Lung (tissue), 16 donors: ENCODE measurements around the gene ZFP36L2. TPM values are rescaled to one million over a fixed set of nuclear protein-coding genes. Genes with fewer than 3 reads are reported as not detected.

ENCODE experiments used
- ATAC-seq: fragments of 200-7000 bp; cut with Tn5 transposase; one replicate; pipeline ENCODE4 v1.9.1; 2020; ENCODE audit warnings: moderate number of reproducible peaks; ENCODE audit not compliant: insufficient read depth, low FRiP score
- DNase-seq, 3 donors: peaks; one replicate each; pipeline ENCODE4 v3.0.0-alpha.2; 2013 to 2017
- H3K27ac ChIP-seq, 2 donors: one replicate each; pipeline ENCODE4 v1.5.1; 2013; ENCODE audit warnings: mild to moderate bottlenecking in 2 of 2, moderate library complexity in 2 of 2, control low read depth in 1 of 2, inconsistent platforms in 1 of 2, low read depth in 1 of 2, low read length in 1 of 2
- H3K27me3 ChIP-seq, 3 donors: one replicate each; pipeline ENCODE4 v1.5.1; 2013; ENCODE audit warnings: low read length in 2 of 3; ENCODE audit not compliant: control insufficient read depth in 3 of 3, insufficient read depth in 3 of 3
- H3K36me3 ChIP-seq, 4 donors: one replicate each; pipeline ENCODE4 v1.5.1; 2013; ENCODE audit warnings: low read length in 4 of 4, mild to moderate bottlenecking in 1 of 4, moderate library complexity in 1 of 4; ENCODE audit not compliant: control insufficient read depth in 4 of 4, insufficient read depth in 4 of 4
- H3K4me1 ChIP-seq, 5 donors: one replicate each; pipeline ENCODE4 v1.5.1; 2013; ENCODE audit warnings: low read length in 5 of 5, mild to moderate bottlenecking in 2 of 5, moderate library complexity in 1 of 5; ENCODE audit not compliant: control insufficient read depth in 5 of 5, insufficient read depth in 5 of 5
- H3K4me3 ChIP-seq: one replicate; pipeline ENCODE4 v1.5.1; 2013; ENCODE audit warnings: mild to moderate bottlenecking, control low read depth, moderate library complexity
- H3K9ac ChIP-seq, 2 donors: one replicate each; pipeline ENCODE4 v1.5.1; 2013; ENCODE audit warnings: low read length in 2 of 2, control low read depth in 1 of 2; ENCODE audit not compliant: insufficient read depth in 1 of 2
- H3K9me3 ChIP-seq, 4 donors: one replicate each; pipeline ENCODE4 v1.5.1; 2013; ENCODE audit warnings: low read length in 3 of 4, mild to moderate bottlenecking in 1 of 4, moderate library complexity in 1 of 4; ENCODE audit not compliant: control insufficient read depth in 4 of 4, insufficient read depth in 3 of 4
- WGBS, 2 donors: extraction: QIAGEN DNeasy Blood & Tissue Kit; methylation state at CpG; one replicate each; pipeline ENCODE4 v1.1.7; 2013; 5-methylcytosine and 5-hydroxymethylcytosine counted together
- long read RNA-seq, 5 donors: transcript quantifications; one replicate each; lab custom pipeline, GENCODE V29; 2026
- polyA plus RNA-seq, 2 donors: library from polyadenylated mRNA; stranded (reverse); fragments of 200-250 nt; gene quantifications; one replicate each; pipeline ENCODE4 v1.2.1, GENCODE V29; 2013
- total RNA-seq, 2 donors: library from RNA; depleted of rRNA in 1 of 2; stranded (reverse); fragments of >200 nt in 1 of 2; gene quantifications; one replicate each; pipeline ENCODE4 v1.2.1, GENCODE V29; 2014 to 2021
- TF ChIP-seq, protein P1 (sequence below): IDR thresholded peaks from 2 replicates; pipeline ENCODE4 v1.5.1; 2012; ENCODE audit warnings: mild to moderate bottlenecking; ENCODE audit errors: control extremely low read depth, extremely low read depth
- donor health status: control.
- donor health status: control.
- donor health status: Bipolar disorder and iron deficiency.
- donor health status: healthy.
- donor health status: DM: yes; HTN: yes; CAD: no.

Gene ZFP36L2, protein sequence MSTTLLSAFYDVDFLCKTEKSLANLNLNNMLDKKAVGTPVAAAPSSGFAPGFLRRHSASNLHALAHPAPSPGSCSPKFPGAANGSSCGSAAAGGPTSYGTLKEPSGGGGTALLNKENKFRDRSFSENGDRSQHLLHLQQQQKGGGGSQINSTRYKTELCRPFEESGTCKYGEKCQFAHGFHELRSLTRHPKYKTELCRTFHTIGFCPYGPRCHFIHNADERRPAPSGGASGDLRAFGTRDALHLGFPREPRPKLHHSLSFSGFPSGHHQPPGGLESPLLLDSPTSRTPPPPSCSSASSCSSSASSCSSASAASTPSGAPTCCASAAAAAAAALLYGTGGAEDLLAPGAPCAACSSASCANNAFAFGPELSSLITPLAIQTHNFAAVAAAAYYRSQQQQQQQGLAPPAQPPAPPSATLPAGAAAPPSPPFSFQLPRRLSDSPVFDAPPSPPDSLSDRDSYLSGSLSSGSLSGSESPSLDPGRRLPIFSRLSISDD
- total RNA-seq (100 to 1,000 TPM in 1 of 2 donors, 10 to 100 TPM in 1; 63.1 to 110 TPM), polyA plus RNA-seq (10 to 100 TPM; 38.3 to 70.1 TPM)
- long read RNA-seq, donor 1, transcript ZFP36L2-201 (2 exons, 3,696 nt), result major isoform, 79 of 84 reads
- long read RNA-seq, donor 1, partial matches to known transcripts, result 0 of 84 reads
- long read RNA-seq, donor 1, other reads (novel, unspliced or antisense), result 5 of 84 reads
- long read RNA-seq, donor 2, transcript ZFP36L2-201 (2 exons, 3,696 nt), result major isoform, 27 of 27 reads
- long read RNA-seq, donor 2, partial matches to known transcripts, result 0 of 27 reads
- long read RNA-seq, donor 2, other reads (novel, unspliced or antisense), result 0 of 27 reads
- long read RNA-seq, donor 3, transcript ZFP36L2-201 (2 exons, 3,696 nt), result major isoform, 29 of 29 reads
- long read RNA-seq, donor 3, partial matches to known transcripts, result 0 of 29 reads
- long read RNA-seq, donor 3, other reads (novel, unspliced or antisense), result 0 of 29 reads
- long read RNA-seq, donor 4, transcript ZFP36L2-201 (2 exons, 3,696 nt), result major isoform, 25 of 25 reads
- long read RNA-seq, donor 4, partial matches to known transcripts, result 0 of 25 reads
- long read RNA-seq, donor 4, other reads (novel, unspliced or antisense), result 0 of 25 reads
- long read RNA-seq, donor 5, transcript ZFP36L2-201 (2 exons, 3,696 nt), result major isoform, 71 of 71 reads
- long read RNA-seq, donor 5, partial matches to known transcripts, result 0 of 71 reads
- long read RNA-seq, donor 5, other reads (novel, unspliced or antisense), result 0 of 71 reads

GRCh38 chr2:43226558-43226954 lies at the start of gene ZFP36L2:
Gene ZFP36L2 (minus strand): TSS chr2:43226606. CDS start chr2:43226315, 291 bp downstream.
- Histone ChIP-seq H3K27me3 (no peaks in the 10 kb centered on the region), H3K9ac (peak within 1 kb of the TSS; percentile 65 to 80), H3K36me3 (peaks cover 4 to 51% (median 21%) of the 10 kb centered on the region in 4 donors), H3K27ac (peak within 1 kb of the TSS; percentile 97 to 100), H3K4me1 (peaks cover 0 to 46% (median 5%) of the 10 kb centered on the region in 5 donors), H3K9me3 (no peaks in the 10 kb centered on the region), H3K4me3 (peak within 1 kb of the TSS; percentile 92)
- DNase-seq, result peak; percentile 98 to 99 (median 98)
- WGBS, 2 donors, result 0% methylated on average over 46 to 58 of the region's 58 CpGs
- ATAC-seq, result peak; percentile 83
- TF ChIP-seq, protein P1, sequence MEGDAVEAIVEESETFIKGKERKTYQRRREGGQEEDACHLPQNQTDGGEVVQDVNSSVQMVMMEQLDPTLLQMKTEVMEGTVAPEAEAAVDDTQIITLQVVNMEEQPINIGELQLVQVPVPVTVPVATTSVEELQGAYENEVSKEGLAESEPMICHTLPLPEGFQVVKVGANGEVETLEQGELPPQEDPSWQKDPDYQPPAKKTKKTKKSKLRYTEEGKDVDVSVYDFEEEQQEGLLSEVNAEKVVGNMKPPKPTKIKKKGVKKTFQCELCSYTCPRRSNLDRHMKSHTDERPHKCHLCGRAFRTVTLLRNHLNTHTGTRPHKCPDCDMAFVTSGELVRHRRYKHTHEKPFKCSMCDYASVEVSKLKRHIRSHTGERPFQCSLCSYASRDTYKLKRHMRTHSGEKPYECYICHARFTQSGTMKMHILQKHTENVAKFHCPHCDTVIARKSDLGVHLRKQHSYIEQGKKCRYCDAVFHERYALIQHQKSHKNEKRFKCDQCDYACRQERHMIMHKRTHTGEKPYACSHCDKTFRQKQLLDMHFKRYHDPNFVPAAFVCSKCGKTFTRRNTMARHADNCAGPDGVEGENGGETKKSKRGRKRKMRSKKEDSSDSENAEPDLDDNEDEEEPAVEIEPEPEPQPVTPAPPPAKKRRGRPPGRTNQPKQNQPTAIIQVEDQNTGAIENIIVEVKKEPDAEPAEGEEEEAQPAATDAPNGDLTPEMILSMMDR, result no peak

GRCh38 chr2:43274721-43275120 lies 48.3 kb upstream of the ZFP36L2 start:
- no peaks in the 10 kb centered on the region for H3K9me3 ChIP-seq
- peaks cover 7 to 34% (median 22%) of the 10 kb centered on the region in 5 donors for H3K4me1 ChIP-seq
- H3K27me3 ChIP-seq, result no peaks in the 10 kb centered on the region
- TF ChIP-seq, protein P1, result no peak
- H3K36me3 ChIP-seq, result peaks cover 0 to 11% (median 3%) of the 10 kb centered on the region in 4 donors
- no peak overlapping the region for H3K9ac ChIP-seq
- no peak overlapping the region for H3K27ac ChIP-seq
- no peak for DNase-seq
- no peak overlapping the region for H3K4me3 ChIP-seq
- no peak for ATAC-seq
- 94 to 97% methylated on average over 4 of the region's 4 CpGs for WGBS, 2 donors

- Histone ChIP-seq H3K36me3 (peaks cover 0 to 9% (median 2%) of the 10 kb centered on the region in 4 donors), H3K9ac (no peak overlapping the region), H3K4me1 (peaks cover 9 to 41% (median 28%) of the 10 kb centered on the region in 5 donors), H3K9me3 (no peaks in the 10 kb centered on the region), H3K27ac (no peak overlapping the region), H3K27me3 (no peaks in the 10 kb centered on the region), H3K4me3 (no peak overlapping the region)
- WGBS, 2 donors, result 90 to 93% methylated on average over 4 of the region's 4 CpGs
- ATAC-seq (no peak), DNase-seq (no peak)
- TF ChIP-seq, protein P1, result no peak
These were observed 47.6 kb upstream of the ZFP36L2 start for GRCh38 chr2:43274055-43274454.
